Activated CD8-positive, alpha-beta memory T cell treated with anti-CD3 and anti-CD28 coated beads for 24 hours (primary cell): ENCODE results near the gene NDUFB8.
A peak's percentile ranks its signal among the peaks of the same experiment; 100 is the strongest.

Experiments
- DNase-seq: peaks from one replicate; pipeline ENCODE4 v3.0.0-alpha.2; 2020

The NDUFB8 gene

DNA sequence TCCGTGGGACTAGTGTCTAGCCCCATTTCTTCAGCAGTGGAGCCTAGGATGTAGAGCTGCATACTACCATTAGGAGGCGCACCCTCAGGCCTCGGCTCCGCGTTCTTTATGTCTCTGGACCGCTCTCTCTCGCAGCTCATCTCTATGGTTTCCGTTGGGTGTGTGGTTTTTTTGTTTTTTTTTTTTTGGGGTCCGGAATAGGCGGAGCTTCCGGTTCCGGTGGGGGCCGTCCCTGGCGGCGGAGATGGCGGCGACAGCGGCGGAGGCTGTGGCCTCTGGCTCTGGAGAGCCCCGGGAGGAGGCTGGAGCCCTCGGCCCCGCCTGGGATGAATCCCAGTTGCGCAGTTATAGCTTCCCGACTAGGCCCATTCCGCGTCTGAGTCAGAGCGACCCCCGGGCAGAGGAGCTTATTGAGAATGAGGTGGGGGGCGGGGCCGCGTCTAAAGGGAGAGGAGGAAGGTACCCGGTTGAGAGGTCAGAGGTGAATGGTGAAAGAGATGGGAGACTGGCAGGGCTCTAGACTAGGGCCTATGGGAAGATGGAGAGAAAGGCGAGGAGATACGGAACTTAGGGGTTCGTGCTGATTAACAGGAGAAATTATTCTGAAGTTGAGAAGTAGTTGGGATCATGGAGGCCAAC lies 6.2 kb upstream of the NDUFB8 start, which contains the start of gene HIF1AN:
Gene HIF1AN (plus strand): TSS at position 229 of the 639 bp plus-strand sequence. CDS start 16 bp downstream, at position 245.
- DNase-seq, result peak; percentile 90

DNA sequence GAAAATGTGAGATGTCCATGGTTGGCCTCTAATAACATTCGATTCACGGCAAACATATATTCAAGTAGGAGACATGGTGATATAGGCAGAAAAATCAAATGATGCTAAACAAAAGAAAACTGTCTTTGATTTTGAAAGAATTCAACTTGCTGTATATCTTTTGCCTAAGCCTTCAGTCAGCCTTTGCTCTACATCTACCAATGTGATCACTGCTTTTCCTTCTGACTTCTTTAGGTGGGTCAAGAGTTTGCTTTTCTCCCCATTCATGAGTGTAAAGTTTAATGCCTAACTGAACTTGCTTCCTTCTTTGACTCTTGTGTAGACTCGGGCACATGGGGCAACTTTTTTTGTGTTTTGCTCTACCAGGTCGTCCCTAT lies 5.7 kb upstream of the NDUFB8 start:
- no peak for DNase-seq

DNA sequence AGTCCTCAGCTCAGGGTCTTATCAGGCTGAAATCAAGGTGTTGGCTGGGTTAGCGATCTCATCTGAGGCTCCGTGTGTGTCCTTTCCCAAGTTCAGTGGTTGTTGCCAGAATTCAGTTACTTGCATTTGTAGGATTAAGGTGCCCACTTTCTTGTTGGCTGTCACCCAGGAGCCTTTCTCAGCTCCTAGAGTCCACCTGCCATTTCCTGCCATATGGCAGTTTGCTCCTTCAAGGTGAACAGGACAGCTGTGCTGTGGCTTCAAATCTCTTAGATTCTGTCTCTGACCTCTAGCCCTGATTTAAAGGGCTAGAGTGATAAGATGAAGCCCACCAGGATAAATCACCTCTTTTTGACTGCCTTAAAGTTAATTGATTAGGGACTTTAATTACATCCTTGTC lies 5.1 kb upstream of the NDUFB8 start:
- DNase-seq, result no peak

DNA sequence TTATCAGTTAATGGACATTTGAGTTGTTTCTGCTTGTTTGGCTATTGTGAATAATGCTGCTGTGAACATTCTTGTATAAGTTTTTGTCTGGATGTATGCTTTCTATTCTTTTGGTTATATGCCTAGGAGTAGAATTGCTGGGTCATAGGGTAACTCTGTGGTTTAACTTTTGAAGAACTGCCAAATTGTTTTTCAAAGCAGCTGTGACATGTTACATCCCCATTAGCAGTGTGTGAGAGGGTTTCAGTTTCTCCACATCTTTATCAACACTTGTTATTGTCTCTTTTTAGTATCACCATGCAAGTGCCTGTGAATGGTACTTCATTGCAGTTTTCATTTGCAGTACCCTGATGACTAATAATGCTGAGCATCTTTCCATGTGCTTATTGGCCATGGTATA lies 2.1 kb upstream of the NDUFB8 start:
- DNase-seq, result no peak

DNA sequence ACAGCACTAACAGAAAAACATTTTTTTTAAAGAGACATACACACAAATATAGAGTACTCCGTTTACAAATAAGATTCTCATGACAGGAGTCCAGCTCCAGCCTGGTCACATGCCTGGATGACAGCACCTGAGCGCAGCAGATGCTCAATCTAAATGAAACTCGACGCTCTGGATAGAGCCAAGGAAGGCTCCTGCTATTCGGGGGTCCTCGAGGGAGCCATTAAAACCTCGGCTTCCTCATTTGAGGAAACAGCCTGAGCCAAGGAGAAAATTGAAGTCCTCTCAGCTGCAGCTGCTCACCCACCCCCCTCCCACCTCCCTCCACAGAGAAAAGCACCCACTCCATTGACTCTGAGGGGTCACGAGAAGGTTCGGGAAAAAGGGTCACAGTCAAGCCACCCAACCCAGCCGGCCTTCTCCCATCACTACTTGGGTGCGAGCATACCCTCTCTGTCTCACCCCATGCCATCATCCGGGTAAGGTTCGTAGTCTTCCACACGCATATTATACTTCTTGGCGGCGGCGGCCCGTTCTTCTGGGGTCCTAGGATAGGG lies 673 bp downstream of the NDUFB8 start:
- DNase-seq, result no peak

DNA sequence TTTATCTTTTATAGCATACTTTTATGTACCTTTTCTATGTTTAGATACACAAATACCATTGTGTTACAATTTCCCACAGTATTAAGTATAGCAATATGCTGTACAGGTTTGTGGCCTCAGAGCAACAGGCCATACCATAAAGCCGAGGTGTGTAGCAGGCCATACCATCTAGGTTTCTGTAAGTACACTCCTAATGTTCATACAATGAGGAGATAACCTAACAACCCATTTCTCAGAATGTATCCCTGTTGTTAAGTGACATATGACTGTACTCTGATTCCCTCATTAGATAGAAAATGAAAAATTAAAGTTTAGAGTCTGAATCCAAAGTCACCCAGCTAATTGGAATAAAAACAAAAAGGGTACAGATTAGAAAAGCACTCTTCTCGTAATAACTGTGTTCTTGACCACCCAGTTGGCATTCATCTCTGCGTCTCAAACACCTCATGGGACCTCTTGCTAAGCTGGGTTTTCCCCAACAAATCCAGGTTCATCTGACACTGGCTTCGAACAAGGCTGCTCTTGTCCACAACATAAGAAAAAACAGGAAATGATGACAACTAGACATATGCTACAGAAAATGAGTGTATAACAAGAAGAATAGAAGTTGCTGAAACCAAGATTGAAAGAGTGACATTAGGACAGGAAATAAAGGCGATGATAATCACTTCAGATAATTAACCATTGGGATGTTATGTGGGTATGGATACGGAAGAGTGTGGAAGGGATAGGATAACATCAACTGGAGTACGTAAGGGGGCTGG lies 1.4 kb downstream of the NDUFB8 start:
- DNase-seq, result no peak

DNA sequence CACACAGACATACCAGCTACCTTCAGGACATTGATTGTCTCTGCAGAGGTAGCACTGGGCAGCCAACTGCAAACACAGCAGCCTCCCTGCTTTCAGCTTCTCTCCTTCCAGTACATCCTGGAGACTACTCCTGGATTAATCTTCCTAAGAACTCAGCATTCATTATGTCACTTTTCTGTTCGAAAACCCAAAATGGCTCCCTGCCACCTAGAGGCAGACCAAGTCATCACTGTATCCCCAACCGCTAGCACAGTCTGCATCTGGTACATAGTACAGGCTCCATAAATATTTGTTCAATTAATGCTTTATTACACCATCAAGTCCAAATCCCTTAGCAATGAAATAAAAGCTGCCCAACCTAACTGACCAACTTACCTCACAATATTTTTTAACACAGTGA lies 5.0 kb downstream of the NDUFB8 start:
- no peak for DNase-seq

DNA sequence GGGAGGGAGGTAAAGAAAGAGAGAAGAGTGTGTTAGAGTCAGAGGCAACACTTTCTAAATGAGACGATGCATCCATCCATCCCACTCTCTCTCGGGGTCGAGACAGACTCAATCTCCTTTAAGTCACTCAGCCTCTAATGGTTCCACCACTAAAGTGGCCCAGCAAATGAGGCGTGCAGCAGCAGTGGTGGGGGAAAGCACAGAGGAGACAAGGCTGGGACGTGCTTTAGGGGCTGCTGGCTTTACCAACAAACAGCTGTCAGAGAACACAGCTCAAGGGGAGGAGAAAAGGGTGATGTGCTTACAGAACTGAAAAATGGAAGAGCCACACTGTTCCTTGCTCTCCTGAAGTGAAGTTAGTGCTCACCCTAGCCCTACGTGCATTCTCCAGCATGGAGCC lies 5.5 kb downstream of the NDUFB8 start:
- no peak for DNase-seq

DNA sequence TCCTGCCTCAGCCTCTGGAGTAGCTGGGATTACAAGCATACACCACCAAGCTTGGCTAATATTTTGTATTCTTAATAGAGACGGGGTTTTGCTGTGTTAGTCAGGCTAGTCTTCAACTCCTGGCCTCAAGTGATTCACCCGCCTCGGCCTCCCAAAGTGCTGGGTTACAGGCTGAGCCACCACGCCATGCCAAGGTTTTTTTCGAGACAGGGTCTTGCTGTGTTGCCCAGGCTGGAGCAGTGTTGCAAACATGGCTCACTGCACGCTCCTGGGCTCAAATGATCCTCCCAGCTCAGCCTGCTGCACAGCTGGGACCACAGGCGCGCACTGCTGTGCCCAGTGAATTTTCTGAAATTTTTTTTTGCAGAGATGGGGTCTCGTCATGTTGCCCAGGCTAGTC lies 6.7 kb downstream of the NDUFB8 start:
- no peak for DNase-seq

DNA sequence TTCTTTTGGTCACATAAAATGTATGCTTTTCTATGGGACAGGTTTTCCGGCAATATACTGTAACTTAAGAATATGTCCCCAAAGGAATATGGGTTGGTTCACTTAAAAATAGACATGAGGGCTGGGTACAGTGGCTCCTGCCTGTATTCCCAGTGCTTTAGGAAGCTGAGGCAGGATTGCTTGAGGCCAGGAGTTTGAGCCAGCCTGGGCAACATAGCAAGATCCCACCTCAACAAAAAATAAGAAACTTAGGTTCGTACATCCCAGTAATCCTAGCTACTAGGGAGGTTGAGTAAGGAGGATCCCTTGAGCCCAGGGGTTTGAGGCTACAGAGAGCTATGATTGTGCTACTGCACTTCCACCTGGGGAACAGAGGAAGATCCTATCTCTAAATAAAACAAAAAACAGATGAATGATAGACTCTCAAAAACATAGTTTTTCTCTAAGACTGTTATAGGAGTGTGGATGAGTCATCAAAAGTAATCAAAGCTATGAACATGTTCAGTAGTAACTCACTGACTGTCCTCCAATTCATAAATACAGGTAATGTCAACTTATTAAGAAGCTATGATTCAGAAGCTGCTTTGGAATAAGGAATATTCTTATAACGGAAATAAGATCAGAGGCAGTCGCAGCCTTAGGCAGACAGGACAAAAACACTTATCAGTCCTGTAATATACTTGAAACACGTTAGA lies 7.4 kb downstream of the NDUFB8 start:
- no peak for DNase-seq

DNA sequence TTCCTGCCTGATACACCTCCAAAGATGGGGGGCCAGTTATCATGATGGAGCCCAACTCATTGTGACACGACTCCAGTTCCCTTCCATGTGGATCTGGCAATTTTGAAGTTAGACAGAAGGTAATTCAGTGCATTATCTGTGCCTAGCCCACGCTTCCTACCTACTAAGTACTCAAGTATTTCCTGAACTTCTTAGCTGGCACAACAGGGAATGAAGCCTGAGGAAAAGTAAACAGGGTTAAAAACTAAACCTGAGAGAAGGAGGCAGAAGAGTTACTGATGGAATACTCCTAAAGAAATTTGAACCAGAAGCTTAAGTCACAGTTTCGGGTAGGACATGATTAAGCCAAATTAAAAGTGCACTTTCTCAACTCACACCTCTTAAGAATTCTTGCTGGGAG lies 8.9 kb downstream of the NDUFB8 start:
- no peak for DNase-seq

DNA sequence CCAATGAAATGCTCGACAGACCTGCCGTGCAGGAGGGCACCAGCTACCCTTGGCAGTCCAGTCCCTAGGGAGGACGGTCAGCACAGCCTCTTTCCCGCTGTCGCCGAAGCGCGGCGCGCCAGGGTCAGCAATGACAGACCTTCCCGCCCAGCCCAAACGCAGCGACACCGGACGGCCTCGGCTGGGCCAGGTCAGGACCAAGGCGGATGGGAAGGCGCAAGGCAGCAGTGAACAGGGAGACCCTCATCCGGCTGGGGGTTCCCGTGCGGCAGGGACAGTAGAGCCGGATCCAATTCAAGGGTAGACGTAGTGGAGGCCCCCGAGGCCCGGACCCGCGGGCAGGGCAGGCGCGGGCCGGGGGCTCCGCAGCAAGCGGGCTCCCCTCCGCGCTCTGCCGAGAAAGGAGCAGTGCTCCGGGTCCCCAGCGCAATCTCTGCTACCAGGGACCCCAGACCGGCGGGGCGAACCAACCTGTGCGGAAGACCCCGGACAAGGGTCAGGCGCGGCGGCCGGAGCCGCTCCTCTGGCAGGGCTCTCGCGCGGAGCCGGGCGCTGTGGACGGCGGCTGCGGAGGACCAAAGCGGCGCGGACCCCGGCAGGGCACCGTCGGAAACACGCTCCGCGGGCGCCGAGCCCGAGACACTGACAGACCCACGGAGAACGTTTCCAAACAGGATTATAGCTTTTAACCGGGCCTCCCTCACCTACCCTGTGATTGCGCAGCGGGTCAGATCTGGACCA lies 10.2 kb downstream of the NDUFB8 start, which contains the start of gene SEC31B:
Gene SEC31B (minus strand): TSS at position 551 of the 741 bp plus-strand sequence. CDS start 2,909 bp downstream, outside the sequence.
- no peak for DNase-seq

DNA sequence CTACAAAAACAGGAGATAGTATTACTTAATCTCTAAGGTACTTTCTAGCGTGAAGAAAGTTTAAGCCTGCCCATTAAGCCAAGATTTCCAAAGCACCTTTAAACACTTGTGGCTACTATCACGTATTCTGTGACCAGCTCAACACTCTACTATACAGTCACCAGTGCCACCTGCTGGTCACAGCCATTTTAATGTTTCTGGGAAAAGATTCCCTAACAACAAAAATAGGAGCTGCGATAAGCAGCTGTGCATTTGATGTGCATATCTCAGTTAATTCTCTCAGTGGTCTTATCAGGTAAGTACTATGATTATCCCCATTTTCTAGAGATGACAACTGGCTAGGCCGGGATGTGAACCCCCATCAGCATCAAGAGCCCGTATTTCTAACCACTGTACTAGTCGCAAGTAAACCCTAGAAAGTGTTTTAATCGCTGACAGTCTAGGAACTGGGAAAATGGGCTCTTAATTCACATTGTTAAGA lies 10.9 kb downstream of the NDUFB8 start:
- peak; percentile 78 for DNase-seq

DNA sequence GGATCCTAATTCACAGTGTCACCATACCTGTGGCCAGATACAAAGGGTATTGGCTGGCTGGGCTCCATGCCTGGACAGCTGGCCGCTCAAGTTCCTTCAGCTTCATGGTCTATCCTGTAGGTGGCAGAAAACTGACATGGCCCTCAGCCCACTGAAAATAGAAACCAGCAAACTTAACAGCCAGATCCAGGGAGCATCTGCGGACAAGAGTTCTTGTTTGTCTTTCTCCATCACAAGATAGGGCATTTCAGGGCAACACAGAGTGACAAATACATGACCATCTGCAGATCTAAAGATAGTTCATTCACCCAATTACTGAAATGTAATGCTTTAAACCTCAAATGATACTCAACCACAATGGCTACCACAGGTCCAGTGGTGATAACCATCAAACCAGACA lies 12.8 kb downstream of the NDUFB8 start:
- no peak for DNase-seq

DNA sequence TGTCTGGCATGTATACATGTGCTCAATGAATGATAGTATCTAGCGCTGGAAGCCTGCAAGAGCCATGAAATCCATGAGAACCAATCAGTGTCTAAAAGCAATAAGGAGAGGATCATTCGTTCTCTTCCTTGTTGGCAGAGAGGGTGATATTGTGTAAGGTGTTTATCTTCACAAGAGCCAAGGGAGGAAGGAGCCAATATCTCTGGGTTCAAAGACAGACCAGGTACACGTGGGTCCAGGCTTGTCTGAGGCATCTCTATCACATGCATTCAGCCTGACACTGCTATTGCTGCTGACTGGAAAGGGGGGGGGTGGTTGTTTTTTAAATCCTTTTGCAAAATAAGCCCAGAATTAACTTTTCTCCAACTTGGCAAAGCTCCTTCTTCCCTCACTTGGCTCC lies 14.1 kb downstream of the NDUFB8 start:
- no peak for DNase-seq

DNA sequence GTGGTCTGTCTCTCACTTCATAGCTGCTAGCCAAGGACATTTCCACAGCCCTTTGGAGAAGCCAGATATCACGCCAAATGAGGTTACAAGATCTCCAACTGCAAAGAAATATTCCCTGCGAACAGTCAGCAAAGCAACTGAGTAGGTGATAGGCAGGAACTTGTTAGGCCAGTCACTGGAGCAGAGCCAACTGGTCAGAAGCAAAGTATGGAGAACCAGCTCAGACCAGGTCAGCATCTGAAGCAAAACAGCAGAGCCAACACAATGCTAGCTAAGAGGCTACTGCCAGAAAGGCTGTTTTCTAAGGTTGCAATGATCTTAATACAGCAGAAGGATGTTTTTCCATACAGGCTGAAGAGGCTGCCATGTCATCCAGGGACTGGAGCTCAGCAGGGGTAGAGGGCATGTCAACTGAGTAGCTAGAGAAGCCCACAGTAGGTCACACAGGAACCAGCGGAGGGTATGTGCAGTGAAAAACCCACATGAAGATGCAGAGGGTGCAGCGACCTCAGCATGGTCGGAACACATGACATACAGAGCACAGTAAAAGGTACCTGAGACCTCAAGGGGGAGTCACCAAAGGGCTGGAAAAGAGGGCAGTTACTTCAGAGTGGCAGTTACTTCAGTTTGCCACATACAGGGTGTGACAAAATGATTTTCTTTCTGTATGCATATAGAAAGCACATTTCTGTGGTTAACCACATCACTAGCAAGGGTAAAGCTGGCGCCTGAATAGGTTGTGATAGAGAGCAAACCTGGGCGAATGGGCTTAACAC lies 18.9 kb downstream of the NDUFB8 start:
- peak; percentile 81 for DNase-seq

DNA sequence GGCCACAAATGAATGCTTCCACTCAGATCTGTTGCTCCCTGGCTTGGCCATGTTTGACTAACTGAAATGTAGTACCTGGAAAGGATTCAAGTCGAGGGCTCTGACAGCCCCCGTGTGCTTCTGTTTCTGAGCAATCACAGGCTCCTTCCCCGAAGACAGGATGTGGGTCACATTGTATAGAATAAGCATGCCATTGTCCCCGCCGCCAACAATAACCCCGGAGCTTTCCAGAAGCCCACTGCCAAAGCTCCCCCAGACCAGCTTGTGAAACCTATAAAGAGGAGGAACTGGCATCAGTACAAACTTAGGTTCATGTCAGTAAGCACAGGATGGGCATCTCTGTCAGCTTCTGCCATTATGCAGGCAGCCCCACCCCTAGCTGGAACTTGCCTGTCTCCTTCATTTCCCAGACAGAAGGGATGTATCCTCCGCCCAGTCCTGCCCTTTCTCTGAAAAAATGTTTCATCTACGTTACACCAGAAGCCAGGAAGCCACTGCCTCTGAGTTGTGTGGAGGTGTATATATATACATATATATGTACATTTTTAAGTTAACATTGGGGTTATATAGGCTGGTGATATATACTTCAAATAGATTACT lies 20.3 kb downstream of the NDUFB8 start:
- DNase-seq, result peak; percentile 78

DNA sequence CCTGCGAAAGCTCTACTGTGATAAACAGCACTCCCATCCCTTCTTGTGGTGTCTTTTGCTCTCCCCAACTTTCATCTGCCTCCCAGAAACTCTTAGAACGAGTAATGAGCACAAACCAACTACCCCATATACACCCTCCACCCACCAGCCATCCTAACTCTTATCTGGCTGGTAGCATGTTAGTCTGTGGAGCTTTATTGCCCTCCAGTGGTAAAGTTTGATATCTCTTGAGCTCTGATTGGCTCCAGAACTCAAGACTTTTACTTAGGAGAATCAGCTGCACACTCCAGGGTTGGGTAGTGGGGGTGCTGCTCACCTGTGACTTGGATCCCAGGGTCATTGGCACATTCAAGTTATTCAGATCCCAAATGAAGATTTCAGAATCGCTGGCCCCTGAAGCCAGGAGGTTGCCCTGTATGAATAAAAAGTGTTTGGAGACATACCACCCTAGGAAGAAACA lies 20.9 kb downstream of the NDUFB8 start:
- DNase-seq, result peak; percentile 67

DNA sequence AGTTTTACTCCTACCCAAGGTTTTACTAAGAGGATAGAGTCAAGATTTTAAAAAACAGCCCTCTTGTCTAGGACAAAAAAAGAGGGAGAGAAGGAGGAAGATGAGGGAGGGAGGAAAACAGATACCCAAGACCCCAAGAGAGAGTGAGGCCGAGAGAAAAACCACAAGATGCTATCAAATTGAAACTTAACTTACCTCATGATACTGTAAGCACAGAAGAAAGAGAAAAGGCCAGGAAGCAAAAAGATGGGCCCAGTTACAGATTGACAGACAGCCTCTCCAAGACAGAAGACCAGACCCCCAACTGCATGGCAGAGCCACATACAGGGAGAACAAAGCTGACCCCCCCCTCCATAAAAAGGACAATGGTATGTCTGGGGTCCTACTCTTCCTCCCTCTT lies 21.4 kb downstream of the NDUFB8 start:
- DNase-seq, result no peak

DNA sequence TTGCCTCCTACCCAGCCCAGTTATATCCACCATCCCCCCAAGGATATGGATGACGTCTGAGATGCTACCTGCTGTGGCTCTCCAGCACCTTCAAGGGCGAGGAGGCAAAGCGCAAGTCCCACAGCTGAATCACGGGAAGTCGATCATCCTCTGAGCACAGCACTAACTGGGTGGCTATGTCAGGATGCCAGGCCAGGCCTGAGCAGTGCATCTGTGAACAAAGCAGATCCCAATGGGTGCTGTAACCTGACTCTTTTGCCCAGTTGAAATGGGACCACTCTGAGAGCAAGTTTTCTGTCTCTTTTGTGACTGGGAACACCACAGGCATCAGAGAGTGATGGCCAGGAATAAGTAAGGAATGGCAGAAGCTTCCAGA lies 22.3 kb downstream of the NDUFB8 start:
- DNase-seq, result peak; percentile 55

DNA sequence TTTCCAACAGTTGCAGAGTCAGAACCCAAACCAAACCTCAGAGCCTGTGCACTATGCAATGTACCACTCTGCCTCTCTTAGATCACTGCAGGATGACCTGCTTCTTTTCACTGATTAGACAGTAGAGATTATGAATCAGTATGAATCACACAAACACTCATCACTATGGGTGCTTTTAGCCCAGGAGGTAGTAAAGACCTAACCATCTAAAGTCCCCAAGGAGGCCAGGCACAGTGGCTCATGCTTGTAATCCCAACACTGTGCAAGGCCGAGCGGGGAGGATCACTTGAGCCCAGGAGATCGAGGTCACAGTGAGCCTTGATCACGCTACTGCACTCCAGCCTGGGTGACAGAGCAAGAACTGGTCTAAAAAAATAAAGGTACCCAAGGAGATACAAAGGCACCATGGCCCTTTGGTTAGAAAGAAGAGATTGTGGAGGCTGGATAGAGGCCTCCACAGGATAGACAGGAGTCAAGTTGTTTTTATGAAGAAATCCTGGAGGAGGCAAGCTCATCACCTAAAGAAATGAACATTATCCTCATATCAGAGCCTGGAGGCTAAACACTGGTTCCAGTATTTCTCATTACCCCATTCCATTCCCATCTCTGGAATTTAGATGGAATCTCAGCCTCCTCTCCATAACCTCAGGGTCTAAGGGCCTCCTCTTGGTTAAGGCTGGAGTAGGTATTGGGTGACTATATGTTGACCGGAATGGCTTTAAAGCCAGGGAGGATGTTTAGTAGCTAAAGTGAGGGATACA lies 22.9 kb downstream of the NDUFB8 start:
- DNase-seq, result no peak
